Large intestine (tissue), 3 donors: ENCODE data around the gene PRLR. TPM values are rescaled to one million over a fixed set of nuclear protein-coding genes. Genes with fewer than 3 reads are reported as not detected.

Experiments
- DNase-seq, 2 donors: peaks; one replicate each; pipeline versions ENCODE4 v3.0.0 to v3.0.0-alpha.2; 2013
- H3K27ac ChIP-seq: one replicate; pipeline ENCODE4 v1.5.1; 2013; ENCODE audit warnings: low read length
- H3K27me3 ChIP-seq: 2 replicates; pipeline ENCODE4 v1.6.1; 2013; ENCODE audit warnings: low read length; ENCODE audit not compliant: control insufficient read depth, insufficient read depth
- H3K36me3 ChIP-seq: 2 replicates; pipeline ENCODE4 v1.6.1; 2013; ENCODE audit warnings: low read length; ENCODE audit not compliant: control insufficient read depth, insufficient read depth
- H3K4me1 ChIP-seq: one replicate; pipeline ENCODE4 v1.6.1; 2013; ENCODE audit warnings: low read length; ENCODE audit not compliant: control insufficient read depth, insufficient read depth
- H3K4me3 ChIP-seq: one replicate; pipeline ENCODE4 v1.5.1; 2013; ENCODE audit warnings: low read length
- H3K9me3 ChIP-seq: one replicate; pipeline ENCODE4 v1.6.1; 2013; ENCODE audit warnings: mild to moderate bottlenecking, low read depth, low read length, moderate library complexity; ENCODE audit not compliant: control insufficient read depth
- WGBS: methylation state at CpG from one replicate; pipeline ENCODE4 v1.1.5; 2013; ENCODE audit warnings: low lambda C conversion rate; ENCODE audit not compliant: insufficient coverage; 5-methylcytosine and 5-hydroxymethylcytosine counted together
- polyA plus RNA-seq: library from polyadenylated mRNA; unstranded; fragments of 120-200 nt; gene quantifications from one replicate; pipeline ENCODE4 v1.2.1, GENCODE V29; 2013

Gene PRLR
- polyA plus RNA-seq, 1 donor: 56.0 TPM

- Histone ChIP-seq H3K36me3 (peaks cover 5% of the 10 kb centered on the region), H3K9me3 (no peaks in the 10 kb centered on the region), H3K4me3 (no peak overlapping the region), H3K27me3 (no peaks in the 10 kb centered on the region), H3K27ac (no peak overlapping the region), H3K4me1 (no peaks in the 10 kb centered on the region)
- no peak for DNase-seq
Measured at GRCh38 chr5:35010676-35011075, 219.6 kb downstream of the PRLR start.

GRCh38 chr5:35009657-35010056, 220.6 kb downstream of the PRLR start:
- Histone ChIP-seq H3K9me3 (no peaks in the 10 kb centered on the region), H3K27me3 (no peaks in the 10 kb centered on the region), H3K27ac (no peak overlapping the region), H3K36me3 (peaks cover under 1% of the 10 kb centered on the region), H3K4me1 (no peaks in the 10 kb centered on the region), H3K4me3 (no peak overlapping the region)
- no peak for DNase-seq
- 80% methylated on average over 1 of the region's 3 CpGs for WGBS

DNA sequence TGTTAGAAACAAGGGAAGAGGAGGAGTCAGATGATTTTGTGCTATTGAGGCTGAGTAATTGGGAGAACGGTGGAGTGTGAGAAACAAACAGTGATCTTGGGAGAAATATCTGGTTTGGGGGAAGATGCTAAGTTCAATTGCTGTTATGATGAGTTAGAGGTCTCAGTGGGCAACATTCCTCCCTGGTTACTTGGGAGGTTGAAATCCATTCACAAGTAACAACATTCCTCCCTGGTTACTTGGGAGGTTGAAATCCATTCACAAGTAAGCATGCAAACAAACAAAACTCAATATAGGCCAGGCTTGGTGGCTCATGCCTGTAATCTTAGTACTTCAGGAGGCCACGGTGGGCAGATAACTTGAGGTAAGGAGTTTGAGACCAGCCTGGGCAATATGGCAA, 221.3 kb downstream of the PRLR start:
- no peak for DNase-seq
- H3K27ac ChIP-seq: no peak overlapping the region
- no peak overlapping the region for H3K4me3 ChIP-seq
- no peaks in the 10 kb centered on the region for H3K27me3 ChIP-seq
- no peaks in the 10 kb centered on the region for H3K36me3 ChIP-seq
- no peaks in the 10 kb centered on the region for H3K9me3 ChIP-seq
- no CpG with 5 or more reads among the region's 2 CpGs for WGBS
- H3K4me1 ChIP-seq: no peaks in the 10 kb centered on the region

- no peaks in the 10 kb centered on the region for H3K9me3 ChIP-seq
- no peak overlapping the region for H3K4me3 ChIP-seq
- H3K4me1 ChIP-seq: no peaks in the 10 kb centered on the region
- 86% methylated on average over 1 of the region's 1 CpG for WGBS
- no peaks in the 10 kb centered on the region for H3K27me3 ChIP-seq
- no peak for DNase-seq
- no peak overlapping the region for H3K27ac ChIP-seq
- peaks cover 4% of the 10 kb centered on the region for H3K36me3 ChIP-seq
Measured at GRCh38 chr5:35004771-35005170, 225.5 kb downstream of the PRLR start.

DNA sequence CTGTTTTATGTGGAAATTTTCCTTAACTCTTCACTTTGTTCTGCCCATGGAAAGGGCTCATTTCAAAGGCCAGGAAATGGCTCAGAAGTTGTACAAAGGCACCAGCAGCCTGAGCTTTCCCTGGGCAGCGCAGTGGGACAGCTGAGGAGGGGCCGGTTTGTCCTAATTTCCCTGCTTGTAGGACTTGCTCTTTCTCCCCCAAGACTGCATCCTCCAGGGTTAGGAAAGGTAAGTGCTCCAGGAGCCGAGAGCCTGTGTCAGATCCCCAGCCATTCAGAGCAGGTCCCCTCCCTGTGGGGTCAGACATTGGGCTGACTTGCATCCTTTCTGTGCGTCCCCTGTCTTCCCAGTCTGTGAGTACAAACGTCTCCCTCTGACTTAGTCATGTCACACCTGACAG, 226.1 kb downstream of the PRLR start:
- no peak overlapping the region for H3K4me3 ChIP-seq
- H3K4me1 ChIP-seq: no peaks in the 10 kb centered on the region
- peaks cover 4% of the 10 kb centered on the region for H3K36me3 ChIP-seq
- WGBS: no CpG with 5 or more reads among the region's 5 CpGs
- no peaks in the 10 kb centered on the region for H3K27me3 ChIP-seq
- DNase-seq: no peak
- H3K9me3 ChIP-seq: no peaks in the 10 kb centered on the region
- no peak overlapping the region for H3K27ac ChIP-seq

GRCh38 chr5:35003018-35003957, 227.0 kb downstream of the PRLR start:
- Histone ChIP-seq H3K27ac (no peak overlapping the region), H3K36me3 (peaks cover 4% of the 10 kb centered on the region), H3K27me3 (no peaks in the 10 kb centered on the region), H3K9me3 (no peaks in the 10 kb centered on the region), H3K4me3 (no peak overlapping the region), H3K4me1 (no peaks in the 10 kb centered on the region)
- WGBS: no CpG with 5 or more reads among the region's 18 CpGs
- DNase-seq: peak; percentile 10 to 31

GRCh38 chr5:35002459-35002858, 227.8 kb downstream of the PRLR start:
- no peaks in the 10 kb centered on the region for H3K4me1 ChIP-seq
- H3K9me3 ChIP-seq: no peaks in the 10 kb centered on the region
- 100% methylated on average over 2 of the region's 6 CpGs for WGBS
- no peaks in the 10 kb centered on the region for H3K27me3 ChIP-seq
- H3K36me3 ChIP-seq: peaks cover 4% of the 10 kb centered on the region
- H3K4me3 ChIP-seq: no peak overlapping the region
- DNase-seq: no peak
- H3K27ac ChIP-seq: no peak overlapping the region

DNA sequence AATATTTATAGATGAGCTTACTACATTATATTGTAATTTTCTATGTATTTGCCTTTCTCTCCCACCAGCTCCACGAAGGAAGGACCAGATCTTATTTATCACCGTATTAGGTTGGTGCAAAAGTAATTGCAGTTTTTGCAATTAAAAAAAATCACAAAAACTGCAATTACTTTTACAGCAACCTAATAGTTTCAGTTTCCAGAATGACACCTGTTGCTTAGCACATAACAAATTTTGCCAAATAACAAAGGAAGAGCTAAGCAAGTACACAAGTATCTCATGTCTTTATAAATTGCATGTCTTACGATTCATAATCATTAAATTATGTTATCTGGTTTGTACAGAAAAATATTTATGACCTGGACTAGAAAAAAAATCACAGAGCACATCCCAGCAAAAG, 228.4 kb downstream of the PRLR start:
- Histone ChIP-seq H3K4me1 (no peaks in the 10 kb centered on the region), H3K36me3 (peaks cover 4% of the 10 kb centered on the region), H3K4me3 (no peak overlapping the region), H3K9me3 (no peaks in the 10 kb centered on the region), H3K27ac (no peak overlapping the region), H3K27me3 (no peaks in the 10 kb centered on the region)
- no peak for DNase-seq
- WGBS: 100% methylated on average over 2 of the region's 3 CpGs

Other genes starting within 250 kb of the PRLR start
- gene AGXT2, start 182.5 kb downstream of the PRLR start, polyA plus RNA-seq: 33.8 TPM